Thymus (tissue), 11 donors: Measurements from ENCODE around the gene HSPA9. TPM values are rescaled to one million over a fixed set of nuclear protein-coding genes. Genes with fewer than 3 reads are reported as not detected.
A peak's percentile ranks its signal among the peaks of the same experiment; 100 is the strongest.

Experiments
- DNase-seq, 9 donors: peaks; one replicate each; pipeline ENCODE4 v3.0.0-alpha.2; 2013; ENCODE audit warnings: low spot score in 9 of 9, low read depth in 6 of 9, missing footprints in 1 of 9
- H3K27ac ChIP-seq, 2 donors: one replicate each; pipeline ENCODE4 v1.5.1; 2013; ENCODE audit warnings: control low read depth in 1 of 2, low read depth in 1 of 2, low read length in 1 of 2, mild to moderate bottlenecking in 1 of 2, moderate library complexity in 1 of 2
- H3K27me3 ChIP-seq, 2 donors: one replicate each; pipeline ENCODE4 v1.5.1; 2013; ENCODE audit warnings: low read length in 1 of 2; ENCODE audit not compliant: control insufficient read depth in 2 of 2, insufficient read depth in 1 of 2
- H3K36me3 ChIP-seq, 2 donors: one replicate each; pipeline ENCODE4 v1.5.1; 2013; ENCODE audit warnings: low read length in 1 of 2, mild to moderate bottlenecking in 1 of 2, moderate library complexity in 1 of 2; ENCODE audit not compliant: control insufficient read depth in 2 of 2, insufficient read depth in 2 of 2
- H3K4me1 ChIP-seq, 2 donors: one replicate each; pipeline ENCODE4 v1.5.1; 2013; ENCODE audit warnings: low read length in 2 of 2; ENCODE audit not compliant: control insufficient read depth in 2 of 2, insufficient read depth in 2 of 2
- H3K4me3 ChIP-seq, 2 donors: one replicate each; pipeline ENCODE4 v1.5.1; 2013; ENCODE audit warnings: low read length in 2 of 2, control low read depth in 1 of 2, mild to moderate bottlenecking in 1 of 2
- H3K9me3 ChIP-seq, 2 donors: one replicate each; pipeline ENCODE4 v1.5.1; 2013; ENCODE audit warnings: low read length in 1 of 2, mild to moderate bottlenecking in 1 of 2; ENCODE audit not compliant: control insufficient read depth in 2 of 2, insufficient read depth in 1 of 2
- WGBS: extraction: QIAGEN DNeasy Blood & Tissue Kit; methylation state at CpG from one replicate; pipeline ENCODE4 v1.1.7; 2013; 5-methylcytosine and 5-hydroxymethylcytosine counted together
- polyA plus RNA-seq: library from polyadenylated mRNA; stranded (reverse); fragments of 200-250 nt; gene quantifications from one replicate; pipeline ENCODE4 v1.2.3, GENCODE V29; 2013
- total RNA-seq: library from RNA; stranded (reverse); fragments of 120-200 nt; gene quantifications from one replicate; pipeline ENCODE4 v1.2.4, GENCODE V29; 2013
- donor health status: healthy.

Gene HSPA9
- total and polyA plus RNA-seq, 2 donors: 94.0 to 169 TPM

DNA sequence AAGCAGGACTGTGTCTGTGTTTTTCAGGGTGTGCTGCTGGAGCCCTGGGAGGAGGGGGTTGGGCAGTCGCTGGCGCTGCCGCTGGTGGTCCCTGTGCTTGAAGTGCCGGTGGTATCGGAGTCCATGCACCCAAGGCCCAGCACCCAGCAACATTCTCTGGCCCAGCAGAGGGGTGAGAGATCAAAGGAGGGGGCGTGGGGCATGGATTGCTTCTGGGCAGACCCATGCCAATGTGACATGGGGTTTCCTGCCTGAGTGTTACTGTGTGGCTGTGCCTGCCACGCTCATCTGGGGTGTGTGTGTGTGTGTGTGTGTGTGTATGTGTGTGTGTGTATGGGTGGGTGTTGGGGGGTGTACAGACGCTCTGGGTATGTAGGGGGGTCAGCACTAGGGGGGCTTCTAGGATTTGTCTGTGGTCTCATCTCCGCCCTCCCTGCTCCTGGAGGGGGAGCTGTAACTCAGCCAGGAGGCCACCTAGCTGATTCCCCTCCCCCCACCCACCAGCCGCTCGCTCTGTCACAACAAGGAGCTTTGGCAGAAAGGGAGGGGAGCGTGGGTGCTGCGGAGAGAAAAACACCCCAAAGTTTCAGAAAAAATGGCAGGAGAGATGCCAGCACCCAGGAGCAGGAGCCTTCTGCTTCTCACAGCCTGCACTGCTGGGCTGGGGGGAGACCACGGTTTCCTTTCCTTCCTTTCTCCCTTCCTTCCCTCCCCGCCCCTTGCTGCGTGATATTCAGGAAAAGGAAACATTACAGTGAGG lies 35.9 kb upstream of the HSPA9 start:
- Histone ChIP-seq H3K27ac (peak overlapping the region in 1 of 2 donors; percentile 8), H3K36me3 (no peaks in the 10 kb centered on the region), H3K4me1 (peaks cover 4 to 18% of the 10 kb centered on the region in 2 donors), H3K27me3 (peaks cover 0 to 30% of the 10 kb centered on the region in 2 donors), H3K4me3 (peak overlapping the region; percentile 19 to 34), H3K9me3 (peaks cover 0 to 1% of the 10 kb centered on the region in 2 donors)
- 4% methylated on average over 16 of the region's 16 CpGs for WGBS
- peak in 5 of 9 donors; percentile 29 to 72 (median 44) for DNase-seq

DNA sequence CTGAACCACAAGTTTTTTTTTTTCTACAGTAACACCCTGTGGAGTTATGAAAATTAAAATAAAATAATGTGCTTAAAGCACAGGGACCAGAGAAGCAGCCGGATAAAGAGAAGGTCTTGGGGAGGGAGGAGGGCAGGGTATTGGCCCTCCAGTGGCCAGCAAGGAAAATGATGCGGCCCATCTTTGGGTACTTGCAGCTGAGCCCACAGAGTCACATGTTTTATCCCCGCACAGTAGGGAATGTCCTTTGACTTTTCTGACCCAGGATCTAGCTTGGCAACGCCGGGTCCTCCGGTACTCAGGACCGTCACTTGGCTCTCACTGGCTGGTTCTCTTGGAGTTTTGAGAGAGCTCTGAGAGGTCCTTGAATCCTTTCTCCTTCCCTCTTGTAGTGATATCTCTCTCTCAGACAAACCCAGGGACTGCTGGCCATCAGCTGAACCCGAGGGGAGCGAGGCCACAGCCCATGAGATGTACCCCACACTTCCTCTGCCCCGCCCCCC lies 35.3 kb upstream of the HSPA9 start:
- peak overlapping the region; percentile 19 to 21 for H3K4me3 ChIP-seq
- H3K9me3 ChIP-seq: peaks cover 0 to 1% of the 10 kb centered on the region in 2 donors
- no peak overlapping the region for H3K27ac ChIP-seq
- peaks cover 0 to 29% of the 10 kb centered on the region in 2 donors for H3K27me3 ChIP-seq
- no peaks in the 10 kb centered on the region for H3K36me3 ChIP-seq
- 47% methylated on average over 10 of the region's 10 CpGs for WGBS
- H3K4me1 ChIP-seq: peaks cover 4 to 16% of the 10 kb centered on the region in 2 donors
- no peak for DNase-seq

DNA sequence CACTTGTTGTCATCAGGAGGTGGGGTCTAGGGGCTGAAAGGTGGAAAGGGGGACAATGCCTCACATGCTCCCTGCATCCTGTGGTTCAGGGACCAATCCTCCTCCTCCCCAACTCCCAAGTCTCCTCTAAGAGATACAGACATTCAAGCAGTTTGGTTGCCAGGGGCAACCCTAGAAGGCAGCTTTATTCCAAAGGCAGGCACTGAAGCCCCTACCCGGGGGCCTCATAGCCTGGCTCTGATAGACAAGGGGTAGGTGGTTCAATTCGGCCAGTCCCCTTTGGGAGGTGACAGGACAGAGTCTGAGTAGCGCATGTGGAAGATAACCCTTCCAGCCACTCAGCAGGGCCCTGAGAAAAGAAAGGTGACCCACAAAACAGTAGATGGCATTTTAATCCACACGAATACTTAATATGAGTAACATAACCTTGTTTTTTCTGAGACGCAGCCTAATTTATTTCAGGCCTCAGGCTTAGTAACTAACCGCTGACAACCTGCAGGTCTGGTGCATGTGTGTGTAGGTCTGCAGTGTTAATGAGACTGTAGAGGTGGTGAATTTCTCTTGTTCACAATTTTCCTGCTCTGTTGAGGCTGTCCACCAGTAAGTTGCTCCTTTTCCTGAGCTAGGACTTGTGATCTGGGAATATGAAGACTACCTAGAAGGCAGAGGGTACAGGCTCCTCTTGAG lies 31.3 kb upstream of the HSPA9 start:
- Histone ChIP-seq H3K4me1 (peaks cover 4 to 23% of the 10 kb centered on the region in 2 donors), H3K9me3 (peaks cover 0 to 1% of the 10 kb centered on the region in 2 donors), H3K27me3 (peaks cover 0 to 25% of the 10 kb centered on the region in 2 donors), H3K36me3 (no peaks in the 10 kb centered on the region), H3K27ac (no peak overlapping the region), H3K4me3 (no peak overlapping the region)
- DNase-seq: no peak
- 93% methylated on average over 6 of the region's 6 CpGs for WGBS

DNA sequence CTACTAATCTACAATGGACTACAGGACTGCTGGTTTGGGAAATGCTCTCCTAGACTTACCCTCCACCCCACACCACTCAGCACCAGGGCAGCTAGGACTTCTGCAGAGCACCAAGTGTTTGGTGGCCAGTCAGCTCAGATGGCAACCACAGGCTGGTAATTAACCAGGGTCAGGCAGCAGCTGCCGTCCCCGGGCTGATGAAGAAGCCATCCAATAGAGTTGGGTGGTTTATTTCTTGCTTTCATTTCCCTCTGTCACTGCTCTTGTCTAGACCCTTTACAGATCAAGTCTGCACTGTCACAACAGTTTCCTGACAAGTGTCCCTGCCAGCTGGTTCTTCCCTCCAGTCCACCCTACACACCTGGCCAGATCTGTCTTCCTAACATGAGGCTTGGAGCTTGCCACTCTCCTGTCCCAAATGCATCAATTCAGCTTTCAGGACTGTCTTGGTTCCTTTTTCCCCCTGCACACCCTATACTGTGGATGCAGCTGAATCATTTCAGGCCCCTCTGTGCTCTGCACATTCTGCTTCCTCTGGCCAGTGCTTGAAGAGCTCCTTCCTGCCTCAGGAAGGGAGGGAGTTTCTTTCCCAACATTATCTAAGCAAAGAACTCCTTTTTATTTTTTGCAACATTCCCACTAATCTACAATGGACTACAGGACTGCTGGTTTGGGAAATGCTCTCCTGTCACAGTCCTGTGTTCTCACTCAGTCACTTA lies 30.2 kb upstream of the HSPA9 start:
- whole genome bisulfite sequencing: 0% methylated on average over 2 of the region's 2 CpGs
- peaks cover 0 to 16% of the 10 kb centered on the region in 2 donors for H3K27me3 ChIP-seq
- H3K4me3 ChIP-seq: no peak overlapping the region
- H3K9me3 ChIP-seq: no peaks in the 10 kb centered on the region
- no peak overlapping the region for H3K27ac ChIP-seq
- DNase-seq: no peak
- no peaks in the 10 kb centered on the region for H3K36me3 ChIP-seq
- peaks cover 0 to 15% of the 10 kb centered on the region in 2 donors for H3K4me1 ChIP-seq

- no peaks in the 10 kb centered on the region for H3K9me3 ChIP-seq
- H3K36me3 ChIP-seq: no peaks in the 10 kb centered on the region
- H3K4me1 ChIP-seq: peaks cover 0 to 13% of the 10 kb centered on the region in 2 donors
- H3K4me3 ChIP-seq: no peak overlapping the region
- no peak overlapping the region for H3K27ac ChIP-seq
- DNase-seq: no peak
- WGBS: 97% methylated on average over 10 of the region's 10 CpGs
- peaks cover 0 to 5% of the 10 kb centered on the region in 2 donors for H3K27me3 ChIP-seq
Measured at GRCh38 chr5:138604176-138604785, 29.1 kb upstream of the HSPA9 start.

GRCh38 chr5:138603249-138603920 lies 28.2 kb upstream of the HSPA9 start:
- H3K4me3 ChIP-seq: no peak overlapping the region
- H3K9me3 ChIP-seq: no peaks in the 10 kb centered on the region
- DNase-seq: peak in 1 of 9 donors; percentile 32
- H3K27me3 ChIP-seq: peaks cover 0 to 5% of the 10 kb centered on the region in 2 donors
- WGBS: 67% methylated on average over 5 of the region's 5 CpGs
- H3K36me3 ChIP-seq: no peaks in the 10 kb centered on the region
- H3K4me1 ChIP-seq: peaks cover 0 to 13% of the 10 kb centered on the region in 2 donors
- no peak overlapping the region for H3K27ac ChIP-seq

DNA sequence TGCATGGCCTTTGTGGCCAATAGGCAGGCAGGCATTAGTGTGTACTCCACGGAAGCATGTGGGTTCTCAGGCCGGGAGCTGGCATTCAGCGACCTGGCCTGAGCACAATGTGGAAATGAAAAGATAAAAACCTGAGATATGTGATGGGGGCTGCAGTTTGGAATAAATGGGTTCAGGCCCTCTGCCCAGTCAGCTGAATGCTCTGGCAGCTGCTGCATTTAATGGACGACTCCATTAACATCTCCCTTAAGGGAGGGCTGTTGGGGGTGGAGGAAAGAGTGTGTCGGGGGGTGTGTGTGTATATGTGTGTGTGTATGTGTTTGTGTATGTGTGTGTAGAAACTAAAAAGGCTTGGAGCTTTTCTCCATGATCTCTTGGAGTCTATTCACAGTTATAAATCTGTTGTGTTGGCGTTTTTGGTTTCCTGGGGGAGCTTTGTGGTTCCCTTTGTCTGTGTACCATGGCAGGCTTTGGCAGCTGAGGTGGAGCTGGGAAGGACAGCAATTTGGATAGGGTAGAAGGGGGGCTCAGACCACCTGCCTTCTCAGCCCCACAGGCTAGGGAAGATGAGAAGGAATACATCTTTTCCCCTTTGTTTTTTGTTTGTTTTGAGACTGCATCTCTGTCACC lies 27.3 kb upstream of the HSPA9 start:
- 84% methylated on average over 6 of the region's 6 CpGs for WGBS
- peaks cover 0 to 8% of the 10 kb centered on the region in 2 donors for H3K27me3 ChIP-seq
- H3K4me1 ChIP-seq: peaks cover 0 to 13% of the 10 kb centered on the region in 2 donors
- DNase-seq: no peak
- H3K9me3 ChIP-seq: no peaks in the 10 kb centered on the region
- peak overlapping the region in 1 of 2 donors; percentile 41 for H3K27ac ChIP-seq
- no peaks in the 10 kb centered on the region for H3K36me3 ChIP-seq
- H3K4me3 ChIP-seq: no peak overlapping the region

- no peak overlapping the region for H3K27ac ChIP-seq
- 69% methylated on average over 3 of the region's 3 CpGs for WGBS
- DNase-seq: no peak
Measured at GRCh38 chr5:138601444-138601843, 26.2 kb upstream of the HSPA9 start.

More at GRCh38 chr5:138601444-138601843, 26.2 kb upstream of the HSPA9 start:
- peaks cover 0 to 8% of the 10 kb centered on the region in 2 donors for H3K27me3 ChIP-seq
- H3K4me3 ChIP-seq: no peak overlapping the region
- peaks cover 0 to 19% of the 10 kb centered on the region in 2 donors for H3K4me1 ChIP-seq
- H3K36me3 ChIP-seq: no peaks in the 10 kb centered on the region
- H3K9me3 ChIP-seq: no peaks in the 10 kb centered on the region
